ENCODE measurements around the gene MUC20.
"Not testable (repeated sequence)": the region's sequence is repeated elsewhere in the genome, so short reads cannot be mapped to it uniquely, and the experiment has no call there.

The MUC20 gene

GRCh38 chr3:195720831-195721506 is at the start of gene MUC20:
MUC20 (plus strand) TSS chr3:195720978; CDS start chr3:195721008, 30 bp downstream.
- not testable (repeated sequence) for DNase-seq

GRCh38 chr3:195671283-195671682 is 49.5 kb upstream of the MUC20 start:
- DNase-seq, result not testable (repeated sequence)

GRCh38 chr3:195673711-195674110 is 47.1 kb upstream of the MUC20 start:
- DNase-seq, result not testable (repeated sequence)

GRCh38 chr3:195678391-195679015 is 42.3 kb upstream of the MUC20 start:
- DNase-seq, result not testable (repeated sequence)

- not testable (repeated sequence) for DNase-seq
Measured at GRCh38 chr3:195680690-195681089, 40.1 kb upstream of the MUC20 start.

GRCh38 chr3:195681458-195682103 is 39.2 kb upstream of the MUC20 start:
- not testable (repeated sequence) for DNase-seq

GRCh38 chr3:195682104-195682742 is 38.6 kb upstream of the MUC20 start:
- DNase-seq, result not testable (repeated sequence)

GRCh38 chr3:195683722-195684526 is 36.9 kb upstream of the MUC20 start:
- not testable (repeated sequence) for DNase-seq

- DNase-seq, result not testable (repeated sequence)
Measured at GRCh38 chr3:195684527-195685257, 36.1 kb upstream of the MUC20 start.

GRCh38 chr3:195686537-195687208 is 34.1 kb upstream of the MUC20 start:
- not testable (repeated sequence) for DNase-seq

GRCh38 chr3:195687209-195687760 is 33.5 kb upstream of the MUC20 start:
- not testable (repeated sequence) for DNase-seq

GRCh38 chr3:195688471-195689183 is 32.2 kb upstream of the MUC20 start:
- not testable (repeated sequence) for DNase-seq

- not testable (repeated sequence) for DNase-seq
Measured at GRCh38 chr3:195689184-195690070, 31.4 kb upstream of the MUC20 start.

- DNase-seq, result no peak
Measured at GRCh38 chr3:195690951-195691350, 29.8 kb upstream of the MUC20 start.

GRCh38 chr3:195691596-195692353 is 29.0 kb upstream of the MUC20 start:
- DNase-seq, result not testable (repeated sequence)

- DNase-seq, result no peak
Measured at GRCh38 chr3:195692354-195692685, 28.5 kb upstream of the MUC20 start.

GRCh38 chr3:195692781-195693427 is 27.9 kb upstream of the MUC20 start:
- no peak for DNase-seq

Data from SIG-M5 (cell line).